HepG2 (cell line): ENCODE results near the gene SLC1A2. TPM values are rescaled to one million over a fixed set of nuclear protein-coding genes. Genes with fewer than 3 reads are reported as not detected.
A peak's percentile ranks its signal among the peaks of the same experiment; 100 is the strongest.

Source experiments
- ATAC-seq: fragments of 200-7000 bp; cut with Tn5 transposase; 3 replicates; pipeline ENCODE4 v1.9.1; 2020; ENCODE audit warnings: mild to moderate bottlenecking, moderate library complexity
- BruUV-seq: library from RNA; stranded (reverse); fragments of 400-500 nt; replicated peaks from 2 replicates; lab custom pipeline; 2021; lab: Mats Ljungman, UMichigan
- CTCF ChIA-PET: fragments of 300-600 bp; formaldehyde crosslinking; extraction: SDS; loops from one replicate; lab custom pipeline; 2021; ENCODE audit warnings: low total read pairs, inconsistent platforms, low intra/inter-chr PET ratio; lab: Yijun Ruan, JAX
- POLR2A ChIA-PET: fragments of 350-600 bp; sonication (Branson Sonifier 250); formaldehyde crosslinking; loops from one replicate; lab custom pipeline; 2020; ENCODE audit warnings: antibody characterized with exemption, inconsistent platforms; lab: Yijun Ruan, JAX
- DNase-seq: peaks from one replicate; pipeline ENCODE4 v3.0.0-alpha.2; 2015; ENCODE audit warnings: low spot score
- FAIRE-seq: peaks from 3 replicates; lab custom pipeline; 2011; peaks lifted over from hg19 to GRCh38; lab: Jason Lieb, UNC
- H2AFZ ChIP-seq: one replicate; pipeline ENCODE4 v1.6.1; 2011; ENCODE audit warnings: low read length, inconsistent platforms
- H3K27ac ChIP-seq: fragments of 300-600 bp; 3 replicates; pipeline ENCODE4 v1.8.0; 2011; ENCODE audit warnings: mixed run types, mild to moderate bottlenecking, mixed read lengths, low read length, inconsistent platforms; ENCODE audit not compliant: insufficient read depth; ENCODE audit errors: extremely low read length
- H3K27me3 ChIP-seq, 2 experiments: fragments of 200-600 bp in 1 of 2; 2 replicates in 1 of 2; 3 replicates in 1 of 2; pipeline versions ENCODE4 v1.6.0 to v1.8.0; 2011; ENCODE audit warnings: low read length in 2 of 2, mild to moderate bottlenecking in 2 of 2, moderate library complexity in 2 of 2, inconsistent platforms in 1 of 2; ENCODE audit not compliant: insufficient read depth in 2 of 2, control insufficient read depth in 1 of 2
- H3K36me3 ChIP-seq, 2 experiments: fragments of 200-600 bp in 1 of 2; replicated peaks in 1 of 2; 2 replicates in 1 of 2; 3 replicates in 1 of 2; pipeline versions ENCODE4 v1.5.1 to v1.8.0; 2011; ENCODE audit warnings: low read length in 2 of 2, inconsistent platforms in 1 of 2; ENCODE audit not compliant: insufficient read depth in 2 of 2, control insufficient read depth in 1 of 2
- H3K4me1 ChIP-seq: 2 replicates; pipeline ENCODE4 v1.5.1; 2012; ENCODE audit warnings: low read length, inconsistent platforms; ENCODE audit not compliant: insufficient read depth
- H3K4me2 ChIP-seq: 2 replicates; pipeline ENCODE4 v1.6.0; 2011; ENCODE audit warnings: low read depth, low read length, inconsistent platforms
- H3K4me3 ChIP-seq, 3 experiments: fragments of 200-600 bp in 1 of 3; sonication (generic), shearing (Covaris generic) in 1 of 3; replicated peaks in 1 of 3; 2 replicates each; pipeline ENCODE4 v1.5.1; 2011 to 2016; ENCODE audit warnings: low read length in 3 of 3, inconsistent platforms in 2 of 3, low read depth in 2 of 3, mild to moderate bottlenecking in 2 of 3, control low read depth in 1 of 3, mixed read lengths in 1 of 3; ENCODE audit not compliant: insufficient read depth in 1 of 3
- H3K79me2 ChIP-seq: one replicate; pipeline ENCODE4 v1.6.1; 2011; ENCODE audit warnings: low read length, inconsistent platforms; ENCODE audit not compliant: insufficient read depth
- H3K9ac ChIP-seq: 2 replicates; pipeline ENCODE4 v1.6.0; 2011; ENCODE audit warnings: mild to moderate bottlenecking, low read depth, low read length, inconsistent platforms; ENCODE audit not compliant: insufficient read depth
- H3K9me3 ChIP-seq: 2 replicates; pipeline ENCODE4 v1.5.1; 2012; ENCODE audit warnings: mild to moderate bottlenecking, low read length
- H4K20me1 ChIP-seq: 2 replicates; pipeline ENCODE4 v1.6.0; 2011; ENCODE audit warnings: inconsistent platforms, mild to moderate bottlenecking, low read length, moderate library complexity; ENCODE audit not compliant: insufficient read depth
- ATF7 ChIP-seq, 2 experiments: fragments of 450-650 bp in 1 of 2; sonication (generic) in 1 of 2; formaldehyde crosslinking in 1 of 2; IDR thresholded peaks; 2 replicates each; pipeline versions ENCODE4 v1.4.0 to v1.6.1; 2016 to 2020; ENCODE audit warnings: antibody characterized with exemption in 1 of 2, mild to moderate bottlenecking in 1 of 2, missing genetic modification reagents in 1 of 2
- CEBPB ChIP-seq: IDR thresholded peaks from 2 replicates; pipeline ENCODE4 v1.6.1; 2011; ENCODE audit warnings: low read depth, low read length, improper control_type of control experiment, borderline replicate concordance
- DNMT3B ChIP-seq: conservative IDR thresholded peaks from 2 replicates; pipeline ENCODE4 v1.6.1; 2016; ENCODE audit warnings: missing biosample characterization, control low read depth
- NAIF1 ChIP-seq: sonication (generic); formaldehyde crosslinking; IDR thresholded peaks from 2 replicates; pipeline ENCODE4 v1.5.0; 2020; ENCODE audit warnings: mild to moderate bottlenecking, missing genetic modification reagents, borderline replicate concordance
- SAP130 ChIP-seq: IDR thresholded peaks from 2 replicates; pipeline ENCODE4 v1.6.1; 2016; ENCODE audit warnings: low read depth
- TARDBP ChIP-seq: sonication (generic); formaldehyde crosslinking; IDR thresholded peaks from 2 replicates; pipeline ENCODE4 v1.8.0; 2022; ENCODE audit warnings: mild to moderate bottlenecking, missing genetic modification reagents
- ZNF557 ChIP-seq: sonication (generic); formaldehyde crosslinking; IDR thresholded peaks from 2 replicates; pipeline ENCODE4 v1.4.0; 2020; ENCODE audit warnings: missing genetic modification reagents
- ZNF570 ChIP-seq: sonication (generic); formaldehyde crosslinking; IDR thresholded peaks from 2 replicates; pipeline ENCODE4 v1.4.0; 2020; ENCODE audit warnings: mild to moderate bottlenecking, missing genetic modification reagents, borderline replicate concordance
- ZNF768 ChIP-seq: sonication (generic); formaldehyde crosslinking; IDR thresholded peaks from 2 replicates; pipeline ENCODE4 v1.4.0; 2020; ENCODE audit warnings: missing genetic modification reagents
- ZSCAN22 ChIP-seq: sonication (generic); formaldehyde crosslinking; IDR thresholded peaks from 2 replicates; pipeline ENCODE4 v1.4.0; 2020; ENCODE audit warnings: mild to moderate bottlenecking, missing genetic modification reagents
- WGBS: methylation state at CpG from one replicate; pipeline ENCODE4 v1.1.6; 2017; ENCODE audit warnings: low lambda C conversion rate; 5-methylcytosine and 5-hydroxymethylcytosine counted together
- in situ Hi-C: cut with HindIII; loops from 2 replicates; pipeline ENCODE4 v1.10.0; 2017; ENCODE audit warnings: low pct_unique_long_range_greater_than_20kb; ENCODE audit not compliant: extremely low pct_ligation_motif_present
- intact Hi-C: fragments of 100-400 bp; cut with micrococcal nuclease; formaldehyde crosslinking; loops from one replicate; pipeline ENCODE4 v1.10.0; 2022; ENCODE audit not compliant: unreplicated experiment
- polyA plus RNA-seq, 8 experiments: library from polyadenylated mRNA; depleted of rRNA in 3 of 8; stranded (reverse) in 7 of 8; unstranded in 1 of 8; fragments of >200 nt; fragmentation: Illumina TruSeq in 4 of 8; extraction: Trizol in 4 of 8; gene quantifications; 2 replicates each; pipeline versions ENCODE4 v1.2.1 to v1.2.3, GENCODE V29; 2011 to 2016; ENCODE audit warnings: low read depth in 4 of 8, missing spikeins in 1 of 8, mixed read lengths in 1 of 8; ENCODE audit not compliant: insufficient read depth in 1 of 8
- total RNA-seq, 5 experiments: library from RNA; depleted of rRNA; stranded (reverse); fragments of >200 nt; fragmentation: Illumina TruSeq; extraction: Trizol; gene quantifications; 2 replicates each; pipeline ENCODE4 v1.2.3, GENCODE V29; 2016; ENCODE audit warnings: low read depth in 1 of 5
- TF ChIP-seq, protein P1 (sequence below): sonication (generic); formaldehyde crosslinking; IDR thresholded peaks from 2 replicates; pipeline ENCODE4 v1.8.1; 2023; ENCODE audit warnings: mild to moderate bottlenecking, inconsistent platforms, moderate library complexity, missing genetic modification reagents, borderline replicate concordance
- TF ChIP-seq, protein P2 (sequence below): sonication (generic); formaldehyde crosslinking; IDR thresholded peaks from 2 replicates; pipeline ENCODE4 v1.4.0; 2020; ENCODE audit warnings: missing genetic modification reagents
- TF ChIP-seq, protein P3 (sequence below): sonication (generic); formaldehyde crosslinking; IDR thresholded peaks from 2 replicates; pipeline ENCODE4 v1.4.0; 2020; ENCODE audit warnings: missing genetic modification reagents, mild to moderate bottlenecking, borderline replicate concordance

The SLC1A2 gene
- total and polyA plus RNA-seq, 2 of the 13 experiments (the other 11 are each of a cell fraction or from before 2014, with no cell fraction given), result 23.2 to 43.2 TPM

DNA sequence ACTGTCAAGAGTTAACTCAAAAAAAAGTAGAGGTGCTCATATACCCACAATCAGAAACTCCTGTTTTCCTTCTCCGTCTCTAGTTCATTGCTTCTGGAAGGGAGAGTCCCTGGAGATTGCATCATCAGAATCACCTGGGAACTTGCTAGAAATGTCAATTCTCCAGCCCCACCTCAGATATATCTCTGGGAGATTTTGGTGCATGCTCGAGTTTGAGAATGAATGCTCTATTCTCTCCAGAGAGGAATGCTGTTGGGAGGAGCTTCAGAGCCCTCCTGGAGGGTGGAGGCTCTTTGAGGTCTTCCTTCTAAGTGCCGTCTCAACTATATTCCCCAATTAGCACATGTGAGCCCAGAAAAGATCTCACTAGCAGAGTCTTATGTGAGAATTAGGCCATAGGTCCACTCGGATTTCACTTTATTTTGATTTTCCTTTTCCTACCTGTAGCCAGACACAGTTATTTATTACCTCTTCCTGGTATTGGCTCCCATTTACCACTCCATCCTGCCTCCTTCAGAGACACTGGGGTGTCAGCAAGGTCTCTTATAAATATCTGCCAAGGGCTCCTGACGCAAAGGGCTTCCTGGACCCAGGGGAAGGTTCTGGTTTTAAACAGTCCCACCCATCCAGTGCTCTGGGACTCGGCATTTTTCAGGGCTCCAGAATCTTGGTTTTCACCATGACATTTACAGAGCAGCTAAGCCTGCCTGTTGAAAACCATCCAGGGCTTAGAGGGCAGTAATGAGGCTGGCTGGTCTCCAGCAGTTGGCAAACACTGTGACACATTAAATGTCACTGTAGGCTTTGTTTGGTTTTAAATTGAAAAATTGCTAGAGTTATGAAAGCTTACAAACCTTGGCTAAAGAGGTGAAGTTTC is 144.2 kb downstream of the SLC1A2 start:
- H3K36me3 ChIP-seq, result peaks cover 0 to 3% of the 10 kb centered on the region in 2 experiments; a peak in 1 of 5 replicates
- DNase-seq, result peak; percentile 3
- ATAC-seq, result peak; percentile 57; the same call in 2 of the 3 replicates
- TF ChIP-seq CEBPB (peak; percentile 55; the same call in 1 of the 2 replicates), ATF7 (IDR thresholded peaks at IDR 0.05) (peak; percentile 28; the same call in 1 of the 2 replicates), ATF7 (CRISPR knock-in tag; IDR thresholded peaks at IDR 0.05) (no peak)
- TF ChIP-seq, protein P1, sequence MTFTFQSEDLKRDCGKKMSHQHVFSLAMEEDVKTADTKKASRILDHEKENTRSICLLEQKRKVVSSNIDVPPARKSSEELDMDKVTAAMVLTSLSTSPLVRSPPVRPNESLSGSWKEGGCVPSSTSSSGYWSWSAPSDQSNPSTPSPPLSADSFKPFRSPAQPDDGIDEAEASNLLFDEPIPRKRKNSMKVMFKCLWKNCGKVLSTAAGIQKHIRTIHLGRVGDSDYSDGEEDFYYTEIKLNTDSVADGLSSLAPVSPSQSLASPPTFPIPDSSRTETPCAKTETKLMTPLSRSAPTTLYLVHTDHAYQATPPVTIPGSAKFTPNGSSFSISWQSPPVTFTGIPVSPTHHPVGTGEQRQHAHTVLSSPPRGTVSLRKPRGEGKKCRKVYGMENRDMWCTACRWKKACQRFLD, result no peak
- H3K9me3 ChIP-seq, result no peaks in the 10 kb centered on the region
- no peaks in the 10 kb centered on the region for H3K27me3 ChIP-seq
- no peak overlapping the region for H3K27ac ChIP-seq
- H4K20me1 ChIP-seq, result no peaks in the 10 kb centered on the region
- no TSS peak for BruUV-seq
- 61% methylated on average over 6 of the region's 6 CpGs for WGBS
- H3K9ac ChIP-seq, result no peak overlapping the region
- H2AFZ ChIP-seq, result no peak overlapping the region
- intact Hi-C loops, result no loop called here
- H3K4me3 ChIP-seq, result no peak overlapping the region
- no peak overlapping the region for H3K4me2 ChIP-seq
- no peaks in the 10 kb centered on the region for H3K79me2 ChIP-seq
- in situ Hi-C loops, result no loop called here
- ChIA-PET CTCF (no interaction called here), POLR2A (no interaction called here)
- no peaks in the 10 kb centered on the region for H3K4me1 ChIP-seq
- no peak for FAIRE-seq

DNA sequence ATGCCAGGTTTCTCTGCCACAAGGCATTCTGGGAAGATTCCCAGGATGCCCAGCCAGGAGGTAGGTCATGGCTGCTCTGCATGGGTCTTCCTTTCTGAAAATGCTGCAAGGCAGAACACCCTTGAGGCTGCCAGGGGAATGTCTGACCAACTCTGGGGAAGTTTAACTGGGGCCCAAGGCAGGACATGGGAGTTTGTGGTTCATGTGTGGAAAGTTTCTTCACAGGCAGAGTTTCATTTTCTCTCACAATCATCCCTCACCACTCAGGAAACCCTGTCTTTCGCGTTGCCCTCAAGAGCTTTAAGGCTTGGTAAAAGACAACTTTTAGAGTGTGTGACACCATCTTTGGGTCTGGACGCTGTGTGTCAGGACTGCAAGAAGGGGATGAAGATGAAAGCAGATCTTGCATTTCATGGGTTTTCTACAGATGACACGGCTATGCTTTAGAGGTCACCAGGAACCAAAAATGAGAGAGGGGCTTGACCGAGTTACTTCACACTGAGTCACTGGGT is 146.9 kb downstream of the SLC1A2 start:
- H3K9ac ChIP-seq, result no peak overlapping the region
- no peaks in the 10 kb centered on the region for H4K20me1 ChIP-seq
- H3K4me3 ChIP-seq, result no peak overlapping the region
- no TSS peak for BruUV-seq
- H3K4me2 ChIP-seq, result no peak overlapping the region
- H3K9me3 ChIP-seq, result no peaks in the 10 kb centered on the region
- intact Hi-C loops, result no loop called here
- no peaks in the 10 kb centered on the region for H3K79me2 ChIP-seq
- in situ Hi-C loops, result no loop called here
- ATAC-seq (no peak), FAIRE-seq (no peak), DNase-seq (no peak)
- no peaks in the 10 kb centered on the region for H3K4me1 ChIP-seq
- CTCF ChIA-PET, result no interaction called here
- H3K27ac ChIP-seq, result no peak overlapping the region
- 99% methylated on average over 5 of the region's 5 CpGs for WGBS
- H3K36me3 ChIP-seq, result peaks cover 0 to 3% of the 10 kb centered on the region in 2 experiments; a peak in 1 of 5 replicates
- no peak overlapping the region for H2AFZ ChIP-seq
- H3K27me3 ChIP-seq, result no peaks in the 10 kb centered on the region
- POLR2A ChIA-PET, result no interaction called here
- TF ChIP-seq NAIF1 (CRISPR knock-in tag) (no peak), ZSCAN22 (no peak), DNMT3B (CRISPR knock-in tag) (no peak), ZNF557 (no peak), SAP130 (no peak), ZNF768 (no peak), ZNF570 (CRISPR knock-in tag) (no peak), TARDBP (CRISPR knock-in tag) (no peak)
- TF ChIP-seq, protein P2, sequence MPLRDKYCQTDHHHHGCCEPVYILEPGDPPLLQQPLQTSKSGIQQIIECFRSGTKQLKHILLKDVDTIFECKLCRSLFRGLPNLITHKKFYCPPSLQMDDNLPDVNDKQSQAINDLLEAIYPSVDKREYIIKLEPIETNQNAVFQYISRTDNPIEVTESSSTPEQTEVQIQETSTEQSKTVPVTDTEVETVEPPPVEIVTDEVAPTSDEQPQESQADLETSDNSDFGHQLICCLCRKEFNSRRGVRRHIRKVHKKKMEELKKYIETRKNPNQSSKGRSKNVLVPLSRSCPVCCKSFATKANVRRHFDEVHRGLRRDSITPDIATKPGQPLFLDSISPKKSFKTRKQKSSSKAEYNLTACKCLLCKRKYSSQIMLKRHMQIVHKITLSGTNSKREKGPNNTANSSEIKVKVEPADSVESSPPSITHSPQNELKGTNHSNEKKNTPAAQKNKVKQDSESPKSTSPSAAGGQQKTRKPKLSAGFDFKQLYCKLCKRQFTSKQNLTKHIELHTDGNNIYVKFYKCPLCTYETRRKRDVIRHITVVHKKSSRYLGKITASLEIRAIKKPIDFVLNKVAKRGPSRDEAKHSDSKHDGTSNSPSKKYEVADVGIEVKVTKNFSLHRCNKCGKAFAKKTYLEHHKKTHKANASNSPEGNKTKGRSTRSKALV, result no peak
- TF ChIP-seq, protein P3, sequence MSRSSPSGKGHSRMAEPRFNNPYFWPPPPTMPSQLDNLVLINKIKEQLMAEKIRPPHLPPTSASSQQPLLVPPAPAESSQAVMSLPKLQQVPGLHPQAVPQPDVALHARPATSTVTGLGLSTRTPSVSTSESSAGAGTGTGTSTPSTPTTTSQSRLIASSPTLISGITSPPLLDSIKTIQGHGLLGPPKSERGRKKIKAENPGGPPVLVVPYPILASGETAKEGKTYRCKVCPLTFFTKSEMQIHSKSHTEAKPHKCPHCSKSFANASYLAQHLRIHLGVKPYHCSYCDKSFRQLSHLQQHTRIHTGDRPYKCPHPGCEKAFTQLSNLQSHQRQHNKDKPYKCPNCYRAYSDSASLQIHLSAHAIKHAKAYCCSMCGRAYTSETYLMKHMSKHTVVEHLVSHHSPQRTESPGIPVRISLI (CRISPR knock-in tag), result no peak
